ENCODE measurements around the gene CA10. TPM values are rescaled to one million over a fixed set of nuclear protein-coding genes. Genes with fewer than 3 reads are reported as not detected.

The CA10 gene
- total and polyA plus RNA-seq, 9 of the 15 experiments (the other 6 are each of a cell fraction or from before 2014, with no cell fraction given) = not detected

DNA sequence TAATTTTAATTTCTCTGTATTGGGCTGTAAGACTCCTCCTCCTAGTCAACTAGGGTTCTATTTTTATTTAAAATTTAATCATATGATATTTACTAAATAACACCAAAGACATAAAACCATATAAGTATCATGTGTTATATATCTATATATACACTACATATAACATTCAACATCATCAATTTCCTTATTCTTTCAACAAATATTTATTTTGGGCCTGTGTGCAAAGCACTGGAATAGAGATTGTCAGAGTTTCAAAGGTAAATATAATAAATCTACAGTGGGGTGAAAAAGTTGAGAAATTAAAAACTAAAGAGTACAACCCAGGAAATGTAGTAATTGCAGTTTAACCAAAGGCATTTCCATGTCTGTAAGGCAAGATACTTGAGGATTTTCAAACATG lies 364.0 kb downstream of the CA10 start:
- Histone ChIP-seq H3K4me1 (replicated peaks in 1 of 2; ENCODE audit: control insufficient read depth in 2 of 2, insufficient read depth in 2 of 2, low read length in 2 of 2) (no peaks in the 10 kb centered on the region), H3K79me2 (ENCODE audit: control insufficient read depth, insufficient read depth, low read length) (no peaks in the 10 kb centered on the region), H4K20me1 (replicated peaks; ENCODE audit: control insufficient read depth, insufficient read depth, low read length) (no peaks in the 10 kb centered on the region), H3K9me1 (ENCODE audit: control insufficient read depth, insufficient read depth, low read length) (no peaks in the 10 kb centered on the region), H2AFZ (ENCODE audit: low read depth, low read length) (no peak overlapping the region), H3K4me2 (ENCODE audit: insufficient read depth, low read length) (no peak overlapping the region), H3K4me3 (no peak overlapping the region), H3K27me3 (ENCODE audit: control insufficient read depth in 2 of 2, insufficient read depth in 2 of 2, low read length in 2 of 2) (no peaks in the 10 kb centered on the region), H3K9ac (ENCODE audit: insufficient read depth in 1 of 2, low read depth in 2 of 2, low read length in 2 of 2) (no peak overlapping the region), H3K9me3 (replicated peaks; ENCODE audit: control insufficient read depth, insufficient read depth, low read depth, low read length) (no peaks in the 10 kb centered on the region; the same call in 1 of the 2 replicates), H3K36me3 (ENCODE audit: control insufficient read depth, insufficient read depth, low read length) (no peaks in the 10 kb centered on the region), H3K27ac (ENCODE audit: extremely low read depth, low read depth, low read length) (no peak overlapping the region)
- intact Hi-C loops (cut with micrococcal nuclease) = no loop called here
- BruUV-seq (replicated peaks) = no TSS peak
- ChIA-PET CTCF (ENCODE audit: low intra/inter-chr PET ratio) (no interaction called here), POLR2A (no interaction called here)
- TF ChIP-seq RBM25 (IDR thresholded peaks at IDR 0.05; ENCODE audit: low read depth, low read length, severe bottlenecking) (no peak), YY1 (IDR thresholded peaks at IDR 0.05; ENCODE audit: borderline replicate concordance in 1 of 3, control insufficient read depth in 1 of 3, extremely low read depth in 1 of 3, insufficient read depth in 3 of 3, insufficient read length in 1 of 3, insufficient replicate concordance in 2 of 3, low read depth in 1 of 3, low read length in 2 of 3) (no peak), ZNF121 (CRISPR knock-in tag; conservative IDR thresholded peaks at IDR 0.05) (no peak), RBBP5 (IDR thresholded peaks at IDR 0.05; ENCODE audit: borderline replicate concordance, insufficient read depth, low read length, poor library complexity, severe bottlenecking) (no peak), BACH1 (tag; IDR thresholded peaks at IDR 0.05) (no peak)
- TF ChIP-seq, protein P1, sequence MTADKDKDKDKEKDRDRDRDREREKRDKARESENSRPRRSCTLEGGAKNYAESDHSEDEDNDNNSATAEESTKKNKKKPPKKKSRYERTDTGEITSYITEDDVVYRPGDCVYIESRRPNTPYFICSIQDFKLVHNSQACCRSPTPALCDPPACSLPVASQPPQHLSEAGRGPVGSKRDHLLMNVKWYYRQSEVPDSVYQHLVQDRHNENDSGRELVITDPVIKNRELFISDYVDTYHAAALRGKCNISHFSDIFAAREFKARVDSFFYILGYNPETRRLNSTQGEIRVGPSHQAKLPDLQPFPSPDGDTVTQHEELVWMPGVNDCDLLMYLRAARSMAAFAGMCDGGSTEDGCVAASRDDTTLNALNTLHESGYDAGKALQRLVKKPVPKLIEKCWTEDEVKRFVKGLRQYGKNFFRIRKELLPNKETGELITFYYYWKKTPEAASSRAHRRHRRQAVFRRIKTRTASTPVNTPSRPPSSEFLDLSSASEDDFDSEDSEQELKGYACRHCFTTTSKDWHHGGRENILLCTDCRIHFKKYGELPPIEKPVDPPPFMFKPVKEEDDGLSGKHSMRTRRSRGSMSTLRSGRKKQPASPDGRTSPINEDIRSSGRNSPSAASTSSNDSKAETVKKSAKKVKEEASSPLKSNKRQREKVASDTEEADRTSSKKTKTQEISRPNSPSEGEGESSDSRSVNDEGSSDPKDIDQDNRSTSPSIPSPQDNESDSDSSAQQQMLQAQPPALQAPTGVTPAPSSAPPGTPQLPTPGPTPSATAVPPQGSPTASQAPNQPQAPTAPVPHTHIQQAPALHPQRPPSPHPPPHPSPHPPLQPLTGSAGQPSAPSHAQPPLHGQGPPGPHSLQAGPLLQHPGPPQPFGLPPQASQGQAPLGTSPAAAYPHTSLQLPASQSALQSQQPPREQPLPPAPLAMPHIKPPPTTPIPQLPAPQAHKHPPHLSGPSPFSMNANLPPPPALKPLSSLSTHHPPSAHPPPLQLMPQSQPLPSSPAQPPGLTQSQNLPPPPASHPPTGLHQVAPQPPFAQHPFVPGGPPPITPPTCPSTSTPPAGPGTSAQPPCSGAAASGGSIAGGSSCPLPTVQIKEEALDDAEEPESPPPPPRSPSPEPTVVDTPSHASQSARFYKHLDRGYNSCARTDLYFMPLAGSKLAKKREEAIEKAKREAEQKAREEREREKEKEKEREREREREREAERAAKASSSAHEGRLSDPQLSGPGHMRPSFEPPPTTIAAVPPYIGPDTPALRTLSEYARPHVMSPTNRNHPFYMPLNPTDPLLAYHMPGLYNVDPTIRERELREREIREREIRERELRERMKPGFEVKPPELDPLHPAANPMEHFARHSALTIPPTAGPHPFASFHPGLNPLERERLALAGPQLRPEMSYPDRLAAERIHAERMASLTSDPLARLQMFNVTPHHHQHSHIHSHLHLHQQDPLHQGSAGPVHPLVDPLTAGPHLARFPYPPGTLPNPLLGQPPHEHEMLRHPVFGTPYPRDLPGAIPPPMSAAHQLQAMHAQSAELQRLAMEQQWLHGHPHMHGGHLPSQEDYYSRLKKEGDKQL (CRISPR knock-in tag; IDR thresholded peaks at IDR 0.05; ENCODE audit: borderline replicate concordance) = no peak
- TF ChIP-seq, protein P2, sequence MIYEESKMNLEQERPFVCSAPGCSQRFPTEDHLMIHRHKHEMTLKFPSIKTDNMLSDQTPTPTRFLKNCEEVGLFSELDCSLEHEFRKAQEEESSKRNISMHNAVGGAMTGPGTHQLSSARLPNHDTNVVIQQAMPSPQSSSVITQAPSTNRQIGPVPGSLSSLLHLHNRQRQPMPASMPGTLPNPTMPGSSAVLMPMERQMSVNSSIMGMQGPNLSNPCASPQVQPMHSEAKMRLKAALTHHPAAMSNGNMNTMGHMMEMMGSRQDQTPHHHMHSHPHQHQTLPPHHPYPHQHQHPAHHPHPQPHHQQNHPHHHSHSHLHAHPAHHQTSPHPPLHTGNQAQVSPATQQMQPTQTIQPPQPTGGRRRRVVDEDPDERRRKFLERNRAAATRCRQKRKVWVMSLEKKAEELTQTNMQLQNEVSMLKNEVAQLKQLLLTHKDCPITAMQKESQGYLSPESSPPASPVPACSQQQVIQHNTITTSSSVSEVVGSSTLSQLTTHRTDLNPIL (CRISPR knock-in tag; IDR thresholded peaks at IDR 0.05) = no peak
- in situ Hi-C loops (cut with MboI) = no loop called here
- DNase-seq (ENCODE audit: extremely low read depth in 1 of 4, low spot score in 3 of 4) (no peak), FAIRE-seq (no peak), ATAC-seq (no peak)

Measured in K562 (cell line).